GM06990 (cell line): ENCODE results near the gene MTRFR.
"Not testable (repeated sequence)": the region's sequence is repeated elsewhere in the genome, so short reads cannot be mapped to it uniquely, and the experiment has no call there.

Experiments used
- DNase-seq: peaks from one replicate; pipeline ENCODE4 v3.0.0-alpha.2; 2011; ENCODE audit not compliant: insufficient read length; ENCODE audit errors: extremely low read depth
- H3K27me3 ChIP-seq: replicated peaks from 2 replicates; pipeline ENCODE4 v1.6.0; 2011; ENCODE audit warnings: low read length; ENCODE audit not compliant: control insufficient read depth, insufficient read depth
- H3K36me3 ChIP-seq: 2 replicates; pipeline ENCODE4 v1.5.1; 2011; ENCODE audit warnings: low read length; ENCODE audit not compliant: control insufficient read depth, insufficient read depth
- H3K4me3 ChIP-seq: replicated peaks from 2 replicates; pipeline ENCODE4 v1.5.1; 2011; ENCODE audit warnings: low read depth, mild to moderate bottlenecking, control low read depth, low read length
- TF ChIP-seq, protein P1 (sequence below): IDR thresholded peaks from 2 replicates; pipeline ENCODE4 v1.5.1; 2011; ENCODE audit warnings: low read length, control low read depth, mild to moderate bottlenecking, inconsistent platforms; ENCODE audit not compliant: insufficient read depth, poor library complexity, severe bottlenecking

MTRFR gene

DNA sequence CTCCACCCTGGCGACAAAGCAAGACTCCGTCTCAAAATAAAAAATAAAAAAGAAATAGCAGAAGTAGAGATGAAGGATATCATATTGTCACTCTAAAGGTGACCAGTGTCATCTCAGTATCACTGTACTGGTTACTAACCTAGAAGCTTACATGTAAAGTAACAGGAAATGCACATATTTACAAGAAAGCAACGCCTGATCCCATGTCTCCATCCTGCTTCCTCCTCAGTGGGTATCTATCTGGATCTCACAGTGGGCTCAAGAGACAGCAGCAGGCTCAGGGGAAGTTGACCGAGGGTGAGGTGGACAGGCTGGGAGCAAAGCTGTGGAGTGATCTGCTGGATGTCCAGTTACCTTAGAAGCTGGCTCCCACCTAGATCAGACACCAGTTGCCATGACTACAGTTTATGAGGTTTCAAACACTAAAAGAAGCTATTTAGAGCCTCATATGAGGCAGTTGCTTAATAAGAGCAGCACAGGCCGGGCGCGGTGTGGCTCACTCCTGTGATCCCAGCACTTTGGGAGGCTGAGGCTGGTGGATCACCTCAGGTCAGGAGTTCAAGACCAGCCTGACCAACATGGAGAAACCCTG lies 10.5 kb downstream of the MTRFR start:
- DNase-seq: no peak
- Histone ChIP-seq H3K36me3 (peaks cover 8% of the 10 kb centered on the region), H3K27me3 (no peaks in the 10 kb centered on the region), H3K4me3 (no peak overlapping the region)
- TF ChIP-seq, protein P1, sequence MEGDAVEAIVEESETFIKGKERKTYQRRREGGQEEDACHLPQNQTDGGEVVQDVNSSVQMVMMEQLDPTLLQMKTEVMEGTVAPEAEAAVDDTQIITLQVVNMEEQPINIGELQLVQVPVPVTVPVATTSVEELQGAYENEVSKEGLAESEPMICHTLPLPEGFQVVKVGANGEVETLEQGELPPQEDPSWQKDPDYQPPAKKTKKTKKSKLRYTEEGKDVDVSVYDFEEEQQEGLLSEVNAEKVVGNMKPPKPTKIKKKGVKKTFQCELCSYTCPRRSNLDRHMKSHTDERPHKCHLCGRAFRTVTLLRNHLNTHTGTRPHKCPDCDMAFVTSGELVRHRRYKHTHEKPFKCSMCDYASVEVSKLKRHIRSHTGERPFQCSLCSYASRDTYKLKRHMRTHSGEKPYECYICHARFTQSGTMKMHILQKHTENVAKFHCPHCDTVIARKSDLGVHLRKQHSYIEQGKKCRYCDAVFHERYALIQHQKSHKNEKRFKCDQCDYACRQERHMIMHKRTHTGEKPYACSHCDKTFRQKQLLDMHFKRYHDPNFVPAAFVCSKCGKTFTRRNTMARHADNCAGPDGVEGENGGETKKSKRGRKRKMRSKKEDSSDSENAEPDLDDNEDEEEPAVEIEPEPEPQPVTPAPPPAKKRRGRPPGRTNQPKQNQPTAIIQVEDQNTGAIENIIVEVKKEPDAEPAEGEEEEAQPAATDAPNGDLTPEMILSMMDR: no peak

DNA sequence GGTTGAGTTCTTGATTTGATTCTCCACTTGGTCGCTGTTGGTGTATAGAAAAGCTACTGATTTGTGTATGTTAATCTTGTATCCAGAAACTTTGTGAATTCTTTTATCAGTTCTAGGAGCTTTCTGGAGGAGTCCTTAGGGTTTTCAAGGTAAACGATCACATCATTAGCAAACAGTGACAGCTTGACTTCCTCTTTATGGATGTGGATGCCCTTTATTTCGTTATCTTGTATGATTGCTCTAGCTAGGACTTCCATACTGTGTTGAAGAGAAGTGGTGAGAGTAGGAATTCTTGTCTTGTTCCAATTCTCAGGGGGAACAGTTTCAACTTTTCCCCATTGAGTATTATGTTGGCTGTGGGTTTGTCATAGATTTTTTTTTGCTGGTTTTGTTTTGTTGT lies 12.4 kb downstream of the MTRFR start:
- no peak for DNase-seq
- H3K27me3 ChIP-seq: no peaks in the 10 kb centered on the region
- H3K36me3 ChIP-seq: peaks cover 8% of the 10 kb centered on the region
- TF ChIP-seq, protein P1: no peak
- H3K4me3 ChIP-seq: no peak overlapping the region

DNA sequence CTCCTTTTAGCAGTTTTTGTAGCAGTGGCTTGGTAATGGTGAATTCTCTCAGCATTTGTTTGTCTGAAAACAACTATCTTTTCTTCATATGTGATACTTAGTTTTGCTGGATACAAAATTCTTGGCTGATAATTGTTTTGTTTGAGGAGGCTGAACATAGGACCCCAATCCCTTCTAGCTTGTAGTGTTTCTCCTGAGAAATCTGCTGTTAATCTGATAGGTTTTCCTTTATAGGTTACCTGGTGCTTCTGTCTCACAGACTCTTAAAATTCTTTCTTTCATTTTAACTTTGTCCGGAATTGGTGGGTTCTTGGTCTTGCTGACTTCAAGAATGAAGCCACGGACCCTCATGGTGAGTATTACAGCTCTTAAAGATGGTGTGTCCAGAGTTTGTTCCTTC lies 14.9 kb downstream of the MTRFR start:
- H3K27me3 ChIP-seq: not testable (repeated sequence)

DNA sequence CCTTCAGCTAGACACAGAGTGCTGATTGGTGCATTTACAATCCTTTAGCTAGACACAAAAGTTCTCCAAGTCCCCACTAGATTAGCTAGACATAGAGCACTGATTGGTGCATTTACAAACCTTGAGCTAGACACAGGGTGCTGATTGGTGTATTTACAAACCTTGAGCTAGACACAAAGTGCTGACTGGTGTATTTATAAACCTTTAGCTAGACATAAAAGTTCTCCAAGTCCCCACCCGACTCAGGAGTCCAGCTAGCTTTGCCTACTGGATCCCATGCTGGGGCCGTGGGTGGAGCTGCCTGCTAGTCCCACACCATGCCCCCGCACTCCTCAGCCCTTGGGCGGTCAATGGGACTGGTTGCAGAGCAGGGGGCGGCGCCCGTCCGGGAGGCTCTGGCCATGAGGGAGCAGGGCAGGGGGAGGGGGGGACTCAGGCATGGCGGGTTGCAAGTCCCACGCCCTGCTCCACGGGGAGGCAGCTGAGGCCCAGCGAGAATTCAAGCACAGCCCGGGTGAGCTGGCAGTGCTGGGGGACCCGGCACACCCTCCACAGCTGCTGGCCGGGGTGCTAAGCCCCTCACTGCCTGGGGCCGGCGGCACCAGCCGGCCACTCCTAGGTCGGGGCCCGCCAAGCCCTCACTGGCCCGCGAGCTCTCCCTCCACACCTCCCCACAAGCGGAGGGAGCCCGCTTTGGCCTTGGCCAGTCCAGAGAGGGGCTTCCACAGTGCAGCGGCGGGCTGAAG lies 15.9 kb downstream of the MTRFR start:
- H3K36me3 ChIP-seq, H3K4me3 ChIP-seq, H3K27me3 ChIP-seq, DNase-seq: not testable (repeated sequence)

More for the DNA sequence above, 14.9 kb downstream of the MTRFR start:
- H3K4me3 ChIP-seq, DNase-seq, H3K36me3 ChIP-seq: not testable (repeated sequence)

DNA sequence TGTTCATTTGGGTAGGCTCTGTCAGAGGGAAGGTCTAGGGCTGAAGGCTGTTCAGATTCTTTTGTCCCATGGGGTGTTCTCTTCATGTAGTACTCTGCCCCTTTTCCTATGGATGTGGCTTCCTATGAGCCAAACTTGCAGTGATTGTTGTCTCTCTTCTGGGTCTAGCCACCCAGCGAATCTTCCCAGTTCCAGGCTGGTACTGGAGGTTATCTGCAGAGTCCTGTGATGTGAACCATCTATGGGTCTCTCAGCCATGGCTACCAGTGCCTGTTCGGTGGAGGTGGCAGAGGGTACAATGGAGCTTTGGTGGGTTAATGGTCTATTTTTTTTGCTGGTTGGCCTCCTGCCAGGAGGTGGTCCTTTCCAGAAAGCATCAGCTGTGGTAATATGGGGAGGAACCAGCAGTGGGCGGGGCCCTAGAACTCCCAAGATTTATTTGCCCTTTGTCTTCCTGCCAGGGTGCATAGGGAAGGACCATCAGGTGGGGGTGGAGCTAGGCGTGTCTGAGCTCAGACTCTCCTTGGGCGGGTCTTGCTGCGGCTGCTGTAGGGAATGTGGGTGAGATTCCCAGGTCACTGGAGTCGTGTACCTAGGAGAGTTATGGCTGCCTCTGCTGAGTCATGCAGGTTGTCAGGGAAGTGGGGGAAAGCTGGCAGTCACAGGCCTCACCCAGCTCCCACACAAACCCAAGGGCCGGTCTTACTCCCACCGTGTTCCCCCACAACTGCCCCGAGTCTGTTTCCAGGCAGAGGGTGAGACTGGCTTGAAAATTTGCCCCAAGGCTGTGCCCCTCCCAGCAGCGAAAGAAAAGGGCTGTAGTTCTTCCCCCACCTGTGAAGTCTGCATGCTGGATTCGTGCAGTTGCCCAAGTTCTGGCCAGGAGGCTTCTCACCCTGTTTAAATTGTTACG lies 17.5 kb downstream of the MTRFR start:
- H3K4me3 ChIP-seq: no peak overlapping the region
- no peaks in the 10 kb centered on the region for H3K27me3 ChIP-seq
- peaks cover 13% of the 10 kb centered on the region for H3K36me3 ChIP-seq
- no peak for DNase-seq
- TF ChIP-seq, protein P1: no peak

DNA sequence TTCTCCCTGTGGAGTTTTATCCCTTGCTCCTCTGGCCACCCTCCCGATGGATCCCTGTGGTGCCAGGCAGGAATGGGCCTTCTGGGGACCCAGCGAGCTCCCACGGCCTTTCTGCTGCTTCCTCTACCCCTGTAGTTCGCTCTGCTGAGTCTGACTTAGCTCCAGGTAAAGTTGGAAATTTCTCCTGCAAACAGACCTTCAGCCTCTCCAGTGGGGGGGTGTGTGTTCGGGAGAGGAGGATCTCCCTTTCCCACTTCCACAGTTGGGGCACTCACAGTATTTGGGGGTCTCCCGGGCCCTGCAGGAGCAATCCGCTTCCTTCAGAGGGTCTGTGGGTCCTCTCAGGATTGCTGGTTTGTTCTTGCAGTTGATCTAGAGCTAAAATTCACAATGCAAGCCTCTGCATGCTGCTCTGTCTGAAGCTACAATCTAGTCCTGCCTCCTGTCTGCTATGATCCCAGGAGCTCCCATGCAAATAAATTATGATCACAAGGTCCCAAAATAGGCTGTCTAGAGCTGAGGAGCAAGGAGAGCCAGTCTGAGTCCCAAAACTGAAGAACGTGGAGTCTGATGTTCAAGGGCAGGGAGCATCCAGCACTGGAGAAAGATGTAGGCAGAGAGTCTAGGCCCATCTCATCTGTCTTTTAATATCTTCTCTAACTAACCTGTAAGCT lies 18.3 kb downstream of the MTRFR start:
- Histone ChIP-seq H3K4me3 (no peak overlapping the region), H3K36me3 (peaks cover 13% of the 10 kb centered on the region), H3K27me3 (no peaks in the 10 kb centered on the region)
- DNase-seq: no peak
- TF ChIP-seq, protein P1: no peak

DNA sequence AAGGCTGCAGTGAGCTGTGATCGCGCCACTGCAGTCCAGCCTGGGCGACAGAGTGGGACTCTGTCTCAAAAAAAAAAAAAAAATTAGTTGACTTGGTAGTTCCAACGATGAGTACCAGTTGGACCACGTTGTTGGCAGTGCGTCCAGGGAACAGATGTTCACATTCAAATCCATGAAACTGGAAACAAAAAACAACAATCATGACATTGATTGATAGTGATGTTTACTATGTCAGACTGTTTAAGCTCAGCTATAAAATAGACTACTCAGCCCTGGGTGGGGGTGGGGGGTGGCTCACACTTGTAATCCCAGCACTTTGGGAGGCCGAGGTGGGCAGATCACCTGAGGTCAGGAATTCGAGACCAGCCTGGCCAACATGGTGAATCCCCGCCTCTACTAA lies 19.1 kb downstream of the MTRFR start:
- not testable (repeated sequence) for DNase-seq, H3K27me3 ChIP-seq, H3K4me3 ChIP-seq
- peaks cover 14% of the 10 kb centered on the region for H3K36me3 ChIP-seq
